22Rv1 (cell line): ENCODE data around the gene NEDD4.

Experiments
- ZFX ChIP-seq: fragments of 450-650 bp; IDR thresholded peaks from 2 replicates; pipeline ENCODE4 v1.6.1; 2017; ENCODE audit warnings: antibody characterized with exemption, borderline replicate concordance
- TF ChIP-seq, protein P1 (sequence below): fragments of 450-650 bp; IDR thresholded peaks from 2 replicates; pipeline ENCODE4 v1.5.1; 2017; ENCODE audit warnings: mild to moderate bottlenecking

DNA sequence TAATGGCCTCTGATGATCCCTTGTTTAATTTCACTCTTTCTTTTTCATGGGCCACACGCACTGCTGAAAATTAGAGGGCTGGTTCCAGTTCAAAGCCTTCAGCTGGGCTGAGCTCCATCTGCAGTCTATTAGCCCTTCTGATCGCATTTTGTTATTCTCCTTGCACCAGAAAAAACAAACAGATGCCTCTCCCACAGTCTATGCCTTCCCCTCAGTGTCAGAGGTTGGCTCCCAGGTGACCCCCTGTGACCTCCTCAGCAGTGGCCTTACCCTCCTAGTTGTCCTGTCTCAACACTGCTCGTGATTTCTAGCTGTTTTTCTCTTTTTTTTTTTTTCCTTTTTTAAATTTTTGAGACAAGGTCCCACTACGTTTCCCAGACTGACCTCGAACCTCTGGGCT lies 173.4 kb downstream of the NEDD4 start:
- TF ChIP-seq, protein P1, sequence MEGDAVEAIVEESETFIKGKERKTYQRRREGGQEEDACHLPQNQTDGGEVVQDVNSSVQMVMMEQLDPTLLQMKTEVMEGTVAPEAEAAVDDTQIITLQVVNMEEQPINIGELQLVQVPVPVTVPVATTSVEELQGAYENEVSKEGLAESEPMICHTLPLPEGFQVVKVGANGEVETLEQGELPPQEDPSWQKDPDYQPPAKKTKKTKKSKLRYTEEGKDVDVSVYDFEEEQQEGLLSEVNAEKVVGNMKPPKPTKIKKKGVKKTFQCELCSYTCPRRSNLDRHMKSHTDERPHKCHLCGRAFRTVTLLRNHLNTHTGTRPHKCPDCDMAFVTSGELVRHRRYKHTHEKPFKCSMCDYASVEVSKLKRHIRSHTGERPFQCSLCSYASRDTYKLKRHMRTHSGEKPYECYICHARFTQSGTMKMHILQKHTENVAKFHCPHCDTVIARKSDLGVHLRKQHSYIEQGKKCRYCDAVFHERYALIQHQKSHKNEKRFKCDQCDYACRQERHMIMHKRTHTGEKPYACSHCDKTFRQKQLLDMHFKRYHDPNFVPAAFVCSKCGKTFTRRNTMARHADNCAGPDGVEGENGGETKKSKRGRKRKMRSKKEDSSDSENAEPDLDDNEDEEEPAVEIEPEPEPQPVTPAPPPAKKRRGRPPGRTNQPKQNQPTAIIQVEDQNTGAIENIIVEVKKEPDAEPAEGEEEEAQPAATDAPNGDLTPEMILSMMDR: no peak
- TF ChIP-seq ZFX: no peak
